Mesenchymal stem cell (in vitro differentiated cells and primary cell): Measurements from ENCODE around the gene ARGLU1.

ENCODE experiments used
- DNase-seq: peaks from one replicate; pipeline ENCODE4 v3.0.0-alpha.2; 2013
- H2AFZ ChIP-seq: one replicate; pipeline ENCODE4 v1.6.1; 2013; ENCODE audit warnings: low read depth, mild to moderate bottlenecking, control low read depth, inconsistent platforms, low read length, moderate library complexity
- H2AK5ac ChIP-seq: 2 replicates; pipeline ENCODE4 v1.6.1; 2013; ENCODE audit warnings: low read length, moderate library complexity, mild to moderate bottlenecking, inconsistent platforms; ENCODE audit not compliant: severe bottlenecking
- H2BK120ac ChIP-seq: one replicate; pipeline ENCODE4 v1.6.1; 2013; ENCODE audit warnings: low read depth, mild to moderate bottlenecking, inconsistent platforms, low read length, moderate library complexity
- H2BK12ac ChIP-seq, 2 experiments: one replicate each; pipeline ENCODE4 v1.6.1; 2013; ENCODE audit warnings: inconsistent platforms in 2 of 2, low read length in 2 of 2, mild to moderate bottlenecking in 2 of 2, moderate library complexity in 2 of 2, control low read depth in 1 of 2
- H2BK15ac ChIP-seq: one replicate; pipeline ENCODE4 v1.6.1; 2013; ENCODE audit warnings: mild to moderate bottlenecking, low read depth, inconsistent platforms; ENCODE audit not compliant: poor library complexity, severe bottlenecking
- H2BK5ac ChIP-seq: 2 replicates; pipeline ENCODE4 v1.6.1; 2013; ENCODE audit warnings: low read depth, mild to moderate bottlenecking, low read length, control low read depth, inconsistent platforms; ENCODE audit not compliant: poor library complexity, severe bottlenecking
- H3K14ac ChIP-seq, 2 experiments: one replicate each; pipeline ENCODE4 v1.6.1; 2013; ENCODE audit warnings: inconsistent platforms in 2 of 2, low read length in 2 of 2, control low read depth in 1 of 2, mild to moderate bottlenecking in 1 of 2, moderate library complexity in 1 of 2
- H3K18ac ChIP-seq, 2 experiments: one replicate each; pipeline ENCODE4 v1.6.1; 2013; ENCODE audit warnings: inconsistent platforms in 2 of 2, low read length in 2 of 2, control low read depth in 1 of 2, low read depth in 1 of 2, mild to moderate bottlenecking in 1 of 2
- H3K23ac ChIP-seq, 2 experiments: one replicate each; pipeline ENCODE4 v1.6.1; 2013; ENCODE audit warnings: inconsistent platforms in 2 of 2, low read length in 2 of 2, mild to moderate bottlenecking in 2 of 2, moderate library complexity in 2 of 2, control low read depth in 1 of 2
- H3K27ac ChIP-seq: 2 replicates; pipeline ENCODE4 v1.5.1; 2013; ENCODE audit warnings: mild to moderate bottlenecking, moderate library complexity, low read length, control low read depth, inconsistent platforms; ENCODE audit not compliant: poor library complexity, severe bottlenecking
- H3K27me3 ChIP-seq, 2 experiments: 2 replicates each; pipeline versions ENCODE4 v1.6.1 to v1.7.0; 2013; ENCODE audit warnings: low read length in 2 of 2, mild to moderate bottlenecking in 2 of 2, moderate library complexity in 2 of 2, control low read depth in 1 of 2, inconsistent platforms in 1 of 2; ENCODE audit not compliant: control insufficient read depth in 1 of 2, insufficient read depth in 1 of 2
- H3K36me3 ChIP-seq, 2 experiments: 2 replicates each; pipeline versions ENCODE4 v1.6.1 to v1.7.0; 2013; ENCODE audit warnings: low read length in 2 of 2, control low read depth in 1 of 2, inconsistent platforms in 1 of 2, low read depth in 1 of 2, mild to moderate bottlenecking in 1 of 2; ENCODE audit not compliant: insufficient read depth in 2 of 2, control insufficient read depth in 1 of 2
- H3K4ac ChIP-seq, 2 experiments: one replicate each; pipeline ENCODE4 v1.6.1; 2013; ENCODE audit warnings: inconsistent platforms in 2 of 2, low read length in 2 of 2, mild to moderate bottlenecking in 2 of 2, moderate library complexity in 2 of 2, control low read depth in 1 of 2, low read depth in 1 of 2
- H3K4me1 ChIP-seq: 2 replicates; pipeline ENCODE4 v1.6.1; 2013; ENCODE audit warnings: low read depth, low read length, control low read depth; ENCODE audit not compliant: control insufficient read depth, insufficient read depth
- H3K4me2 ChIP-seq: 2 replicates; pipeline ENCODE4 v1.6.1; 2013; ENCODE audit warnings: low read length, mild to moderate bottlenecking, inconsistent platforms; ENCODE audit not compliant: poor library complexity, severe bottlenecking
- H3K4me3 ChIP-seq, 2 experiments: 2 replicates each; pipeline versions ENCODE4 v1.5.1 to v1.7.0; 2013; ENCODE audit warnings: low read length in 2 of 2, mild to moderate bottlenecking in 2 of 2, control low read depth in 1 of 2, low read depth in 1 of 2; ENCODE audit not compliant: insufficient read depth in 1 of 2
- H3K79me1 ChIP-seq: replicated peaks from 2 replicates; pipeline ENCODE4 v1.6.1; 2013; ENCODE audit warnings: mild to moderate bottlenecking, control low read depth, low read length, inconsistent platforms; ENCODE audit not compliant: poor library complexity, severe bottlenecking
- H3K9ac ChIP-seq: 2 replicates; pipeline ENCODE4 v1.7.0; 2013; ENCODE audit warnings: mild to moderate bottlenecking, low read length, moderate library complexity
- H3K9me3 ChIP-seq: 2 replicates; pipeline ENCODE4 v1.7.0; 2013; ENCODE audit warnings: mild to moderate bottlenecking, low read length; ENCODE audit not compliant: control insufficient read depth
- H4K8ac ChIP-seq: one replicate; pipeline ENCODE4 v1.6.1; 2013; ENCODE audit warnings: inconsistent platforms, mild to moderate bottlenecking, low read length, moderate library complexity
- H4K91ac ChIP-seq: one replicate; pipeline ENCODE4 v1.6.1; 2013; ENCODE audit warnings: mild to moderate bottlenecking, low read length, inconsistent platforms
- WGBS: methylation state at CpG from one replicate; pipeline ENCODE4 v1.1.7; 2013; ENCODE audit warnings: mixed read lengths; 5-methylcytosine and 5-hydroxymethylcytosine counted together

Gene ARGLU1

GRCh38 chr13:106506286-106506685 is 61.7 kb downstream of the ARGLU1 start:
- H3K4me2 ChIP-seq = no peak overlapping the region
- H4K8ac ChIP-seq = no peak overlapping the region
- no peak overlapping the region for H3K4ac ChIP-seq
- H2BK5ac ChIP-seq = no peak overlapping the region
- H2AFZ ChIP-seq = no peak overlapping the region
- WGBS = 100% methylated on average over 1 of the region's 2 CpGs
- H3K27me3 ChIP-seq = no peaks in the 10 kb centered on the region
- no peak overlapping the region for H3K14ac ChIP-seq
- peaks cover 0 to 11% of the 10 kb centered on the region in 2 experiments for H3K36me3 ChIP-seq
- peaks cover 4% of the 10 kb centered on the region for H3K4me1 ChIP-seq
- no peak overlapping the region for H2BK12ac ChIP-seq
- no peak for DNase-seq
- H3K27ac ChIP-seq = no peak overlapping the region
- no peak overlapping the region for H3K23ac ChIP-seq
- no peak overlapping the region for H3K9ac ChIP-seq
- no peak overlapping the region for H2BK120ac ChIP-seq
- no peak overlapping the region for H2BK15ac ChIP-seq
- H3K9me3 ChIP-seq = no peaks in the 10 kb centered on the region
- no peak overlapping the region for H3K18ac ChIP-seq
- peaks cover 19% of the 10 kb centered on the region for H3K79me1 ChIP-seq
- no peak overlapping the region for H3K4me3 ChIP-seq
- no peak overlapping the region for H2AK5ac ChIP-seq
- no peak overlapping the region for H4K91ac ChIP-seq

- Histone ChIP-seq H3K27ac (no peak overlapping the region), H2AK5ac (no peak overlapping the region), H3K36me3 (peaks cover 0 to 8% of the 10 kb centered on the region in 2 experiments), H4K8ac (no peak overlapping the region), H3K9ac (no peak overlapping the region), H3K79me1 (peaks cover 19% of the 10 kb centered on the region), H2BK5ac (no peak overlapping the region), H3K23ac (no peak overlapping the region), H3K4me2 (no peak overlapping the region), H2BK15ac (no peak overlapping the region), H3K4me3 (no peak overlapping the region), H3K18ac (no peak overlapping the region), H3K14ac (no peak overlapping the region), H3K9me3 (no peaks in the 10 kb centered on the region), H3K27me3 (no peaks in the 10 kb centered on the region), H2AFZ (no peak overlapping the region), H4K91ac (no peak overlapping the region), H2BK120ac (no peak overlapping the region), H3K4me1 (peaks cover 3% of the 10 kb centered on the region), H3K4ac (no peak overlapping the region), H2BK12ac (no peak overlapping the region)
- 89% methylated on average over 1 of the region's 4 CpGs for WGBS
- no peak for DNase-seq
Observed at GRCh38 chr13:106505732-106506131, 62.2 kb downstream of the ARGLU1 start.

GRCh38 chr13:106505295-106505694 is 62.6 kb downstream of the ARGLU1 start:
- DNase-seq = no peak
- Histone ChIP-seq H2AFZ (no peak overlapping the region), H3K9me3 (no peaks in the 10 kb centered on the region), H3K4me2 (no peak overlapping the region), H3K18ac (no peak overlapping the region), H2BK120ac (no peak overlapping the region), H3K9ac (no peak overlapping the region), H3K4me1 (peaks cover 3% of the 10 kb centered on the region), H3K27ac (no peak overlapping the region), H2AK5ac (no peak overlapping the region), H3K14ac (no peak overlapping the region), H2BK15ac (no peak overlapping the region), H4K8ac (no peak overlapping the region), H3K23ac (no peak overlapping the region), H3K4me3 (no peak overlapping the region), H2BK5ac (no peak overlapping the region), H3K27me3 (no peaks in the 10 kb centered on the region), H4K91ac (no peak overlapping the region), H3K4ac (no peak overlapping the region), H3K79me1 (peaks cover 15% of the 10 kb centered on the region), H2BK12ac (no peak overlapping the region), H3K36me3 (peaks cover 0 to 4% of the 10 kb centered on the region in 2 experiments)
- 100% methylated on average over 3 of the region's 4 CpGs for WGBS

GRCh38 chr13:106503730-106504453 is 64.0 kb downstream of the ARGLU1 start:
- Histone ChIP-seq H3K14ac (no peak overlapping the region), H2AFZ (no peak overlapping the region), H3K23ac (no peak overlapping the region), H3K36me3 (peaks cover 0 to 3% of the 10 kb centered on the region in 2 experiments), H3K9ac (no peak overlapping the region), H2BK15ac (no peak overlapping the region), H3K79me1 (peaks cover 15% of the 10 kb centered on the region), H4K8ac (no peak overlapping the region), H2BK120ac (no peak overlapping the region), H2BK12ac (no peak overlapping the region), H3K4ac (no peak overlapping the region), H3K4me2 (no peak overlapping the region), H3K9me3 (no peaks in the 10 kb centered on the region), H4K91ac (no peak overlapping the region), H3K27ac (no peak overlapping the region), H3K18ac (no peak overlapping the region), H3K4me3 (no peak overlapping the region), H2AK5ac (no peak overlapping the region), H3K27me3 (no peaks in the 10 kb centered on the region), H2BK5ac (no peak overlapping the region), H3K4me1 (peaks cover 3% of the 10 kb centered on the region)
- WGBS = 97% methylated on average over 8 of the region's 9 CpGs
- DNase-seq = no peak
